ENCODE data around the gene PARD6G. TPM values are rescaled to one million over a fixed set of nuclear protein-coding genes. Genes with fewer than 3 reads are reported as not detected.
A peak's percentile ranks its signal among the peaks of the same experiment; 100 is the strongest.

PARD6G gene
- total RNA-seq, 1 donor from 2014 or later, result 25.2 TPM

GRCh38 chr18:80161781-80162417 lies 85.4 kb downstream of the PARD6G start:
- H3K36me3 Mint-ChIP-seq (ENCODE audit: unreplicated experiment), result peaks cover 20% of the 10 kb centered on the region

DNA sequence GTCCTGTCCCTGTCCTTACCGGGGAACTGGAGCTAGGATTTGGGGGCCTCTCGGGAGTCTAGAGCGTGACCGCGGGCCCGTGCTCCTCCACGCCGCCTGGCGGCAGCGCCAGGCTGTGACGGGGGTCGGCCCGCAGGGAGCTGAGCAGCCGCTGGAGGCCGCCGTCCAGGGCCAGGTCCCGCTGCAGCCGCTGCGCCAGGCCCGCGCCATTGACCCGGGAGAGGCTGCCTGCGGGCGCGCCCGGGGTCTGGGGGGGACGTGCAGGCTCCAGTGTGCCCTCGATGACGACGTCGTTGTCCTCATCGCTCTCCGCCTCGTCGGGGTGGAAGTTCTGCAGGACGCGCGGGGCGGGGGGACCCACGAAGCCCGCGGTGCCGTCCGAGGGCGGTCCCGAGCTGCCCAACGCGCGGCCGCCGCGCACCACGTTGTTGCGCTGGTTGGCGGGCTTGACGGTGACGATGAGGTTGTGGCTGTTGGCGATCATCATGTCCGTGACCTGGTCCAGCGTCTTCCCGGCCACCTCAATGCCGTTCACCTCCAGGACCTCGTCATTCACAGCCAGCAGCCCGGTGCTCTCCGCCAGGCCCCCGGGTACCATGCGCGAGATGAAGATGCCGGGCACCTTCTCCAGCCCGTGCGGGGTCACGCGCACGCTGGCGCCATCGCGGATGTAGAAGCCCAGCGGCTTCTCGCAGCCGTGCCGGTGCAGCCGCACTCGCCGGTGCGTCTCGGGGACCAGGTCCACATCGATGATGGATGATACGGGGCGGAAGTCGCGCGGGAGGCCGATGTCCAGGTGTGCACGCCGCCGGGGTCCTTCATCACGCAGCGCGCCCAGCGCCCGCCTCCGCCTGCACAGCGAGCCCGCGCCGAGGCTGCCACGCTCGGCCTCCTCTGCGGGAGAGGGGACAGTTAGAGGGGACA lies 87.3 kb downstream of the PARD6G start:
- Mint-ChIP-seq H3K4me3 (ENCODE audit: unreplicated experiment) (peak overlapping the region; percentile 52), H3K27ac (ENCODE audit: unreplicated experiment) (no peak overlapping the region), H3K9me3 (ENCODE audit: unreplicated experiment) (peaks cover 10% of the 10 kb centered on the region), H3K27me3 (ENCODE audit: unreplicated experiment) (peaks cover 4% of the 10 kb centered on the region), H3K4me1 (ENCODE audit: low read depth, unreplicated experiment) (peaks cover 8% of the 10 kb centered on the region), H3K36me3 (ENCODE audit: unreplicated experiment) (peaks cover 20% of the 10 kb centered on the region)
- DNase-seq, result peak; percentile 87
- TF ChIP-seq, protein P1, sequence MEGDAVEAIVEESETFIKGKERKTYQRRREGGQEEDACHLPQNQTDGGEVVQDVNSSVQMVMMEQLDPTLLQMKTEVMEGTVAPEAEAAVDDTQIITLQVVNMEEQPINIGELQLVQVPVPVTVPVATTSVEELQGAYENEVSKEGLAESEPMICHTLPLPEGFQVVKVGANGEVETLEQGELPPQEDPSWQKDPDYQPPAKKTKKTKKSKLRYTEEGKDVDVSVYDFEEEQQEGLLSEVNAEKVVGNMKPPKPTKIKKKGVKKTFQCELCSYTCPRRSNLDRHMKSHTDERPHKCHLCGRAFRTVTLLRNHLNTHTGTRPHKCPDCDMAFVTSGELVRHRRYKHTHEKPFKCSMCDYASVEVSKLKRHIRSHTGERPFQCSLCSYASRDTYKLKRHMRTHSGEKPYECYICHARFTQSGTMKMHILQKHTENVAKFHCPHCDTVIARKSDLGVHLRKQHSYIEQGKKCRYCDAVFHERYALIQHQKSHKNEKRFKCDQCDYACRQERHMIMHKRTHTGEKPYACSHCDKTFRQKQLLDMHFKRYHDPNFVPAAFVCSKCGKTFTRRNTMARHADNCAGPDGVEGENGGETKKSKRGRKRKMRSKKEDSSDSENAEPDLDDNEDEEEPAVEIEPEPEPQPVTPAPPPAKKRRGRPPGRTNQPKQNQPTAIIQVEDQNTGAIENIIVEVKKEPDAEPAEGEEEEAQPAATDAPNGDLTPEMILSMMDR (IDR thresholded peaks at IDR 0.05; ENCODE audit: partially characterized antibody, unreplicated experiment), result peak; percentile 91

More at GRCh38 chr18:80161781-80162417, 85.4 kb downstream of the PARD6G start:
- Mint-ChIP-seq H3K4me3 (ENCODE audit: unreplicated experiment) (no peak overlapping the region), H3K4me1 (ENCODE audit: low read depth, unreplicated experiment) (peaks cover 8% of the 10 kb centered on the region), H3K27ac (ENCODE audit: unreplicated experiment) (no peak overlapping the region), H3K27me3 (ENCODE audit: unreplicated experiment) (peaks cover 7% of the 10 kb centered on the region), H3K9me3 (ENCODE audit: unreplicated experiment) (peaks cover 10% of the 10 kb centered on the region)
- TF ChIP-seq, protein P1 (IDR thresholded peaks at IDR 0.05; ENCODE audit: partially characterized antibody, unreplicated experiment), result no peak
- no peak for DNase-seq

- H3K27ac Mint-ChIP-seq (ENCODE audit: unreplicated experiment), result no peak overlapping the region
- peaks cover 2% of the 10 kb centered on the region for H3K9me3 Mint-ChIP-seq (ENCODE audit: unreplicated experiment)
- no peak overlapping the region for H3K4me3 Mint-ChIP-seq (ENCODE audit: unreplicated experiment)
- no peak for DNase-seq
- H3K27me3 Mint-ChIP-seq (ENCODE audit: unreplicated experiment), result peaks cover 2% of the 10 kb centered on the region
- H3K4me1 Mint-ChIP-seq (ENCODE audit: low read depth, unreplicated experiment), result peaks cover 8% of the 10 kb centered on the region
- H3K36me3 Mint-ChIP-seq (ENCODE audit: unreplicated experiment), result peaks cover 6% of the 10 kb centered on the region
- TF ChIP-seq, protein P1 (IDR thresholded peaks at IDR 0.05; ENCODE audit: partially characterized antibody, unreplicated experiment), result no peak
Observed at GRCh38 chr18:80158365-80158764, 88.9 kb downstream of the PARD6G start.

- TF ChIP-seq, protein P1 (IDR thresholded peaks at IDR 0.05; ENCODE audit: partially characterized antibody, unreplicated experiment), result peak; percentile 94
- peak; percentile 91 for DNase-seq
- Mint-ChIP-seq H3K27ac (ENCODE audit: unreplicated experiment) (no peak overlapping the region), H3K27me3 (ENCODE audit: unreplicated experiment) (peaks cover 2% of the 10 kb centered on the region), H3K9me3 (ENCODE audit: unreplicated experiment) (peaks cover 2% of the 10 kb centered on the region), H3K4me1 (ENCODE audit: low read depth, unreplicated experiment) (peaks cover 8% of the 10 kb centered on the region), H3K4me3 (ENCODE audit: unreplicated experiment) (no peak overlapping the region), H3K36me3 (ENCODE audit: unreplicated experiment) (peaks cover 5% of the 10 kb centered on the region)
Observed at GRCh38 chr18:80157708-80158343, 89.5 kb downstream of the PARD6G start.

All from glutamatergic neuron (in vitro differentiated cells).